Small intestine (tissue), 7 donors: ENCODE measurements around the gene GJD4. TPM values are rescaled to one million over a fixed set of nuclear protein-coding genes. Genes with fewer than 3 reads are reported as not detected.

Source experiments
- DNase-seq, 2 donors: peaks; one replicate each; pipeline versions ENCODE4 v3.0.0 to v3.0.0-alpha.2; 2013
- FAIRE-seq: peaks from 2 replicates; lab custom pipeline; 2012; peaks lifted over from hg19 to GRCh38; lab: Jason Lieb, UNC
- H3K27ac ChIP-seq, 3 donors: one replicate each; pipeline ENCODE4 v1.5.1; 2013; ENCODE audit warnings: low read length in 2 of 3, mild to moderate bottlenecking in 2 of 3, control low read depth in 1 of 3, inconsistent platforms in 1 of 3, low read depth in 1 of 3, moderate library complexity in 1 of 3
- H3K27me3 ChIP-seq, 3 donors: one replicate each; pipeline ENCODE4 v1.6.1; 2013; ENCODE audit warnings: low read length in 3 of 3, inconsistent platforms in 1 of 3; ENCODE audit not compliant: control insufficient read depth in 3 of 3, insufficient read depth in 3 of 3
- H3K36me3 ChIP-seq, 3 donors: one replicate each; pipeline ENCODE4 v1.6.1; 2013; ENCODE audit warnings: low read length in 3 of 3, inconsistent platforms in 1 of 3, low read depth in 1 of 3, mild to moderate bottlenecking in 1 of 3, moderate library complexity in 1 of 3; ENCODE audit not compliant: control insufficient read depth in 3 of 3, insufficient read depth in 2 of 3
- H3K4me1 ChIP-seq, 3 donors: one replicate each; pipeline ENCODE4 v1.6.1; 2013; ENCODE audit warnings: low read length in 2 of 3, inconsistent platforms in 1 of 3, low read depth in 1 of 3, mild to moderate bottlenecking in 1 of 3, moderate library complexity in 1 of 3; ENCODE audit not compliant: control insufficient read depth in 3 of 3, insufficient read depth in 2 of 3
- H3K4me3 ChIP-seq, 3 donors: one replicate each; pipeline ENCODE4 v1.5.1; 2013; ENCODE audit warnings: low read length in 3 of 3, control low read depth in 1 of 3, inconsistent platforms in 1 of 3, low read depth in 1 of 3, mild to moderate bottlenecking in 1 of 3, moderate library complexity in 1 of 3
- H3K9me3 ChIP-seq, 2 donors: one replicate each; pipeline ENCODE4 v1.6.1; 2013; ENCODE audit warnings: low read depth in 1 of 2, low read length in 1 of 2; ENCODE audit not compliant: control insufficient read depth in 2 of 2, insufficient read depth in 1 of 2
- WGBS, 3 donors: extraction: QIAGEN DNeasy Blood & Tissue Kit; methylation state at CpG; one replicate each; pipeline ENCODE4 v1.1.7; 2013; 5-methylcytosine and 5-hydroxymethylcytosine counted together
- polyA plus RNA-seq, 4 donors: library from polyadenylated mRNA; stranded (reverse) in 3 of 4; unstranded in 1 of 4; fragments of 200-250 nt in 3 of 4; fragments of 120-200 nt in 1 of 4; gene quantifications; one replicate each; pipeline versions ENCODE4 v1.2.1 to v1.2.3, GENCODE V29; 2013
- donor health status: healthy with polysubstance abuse.
- donor health status: control.
- donor health status: control.
- donor health status: Bipolar disorder and iron deficiency.
- donor health status: healthy.

GJD4 gene
- polyA plus RNA-seq, 4 donors, result 0.03 to 0.09 TPM; not detected in 2

DNA sequence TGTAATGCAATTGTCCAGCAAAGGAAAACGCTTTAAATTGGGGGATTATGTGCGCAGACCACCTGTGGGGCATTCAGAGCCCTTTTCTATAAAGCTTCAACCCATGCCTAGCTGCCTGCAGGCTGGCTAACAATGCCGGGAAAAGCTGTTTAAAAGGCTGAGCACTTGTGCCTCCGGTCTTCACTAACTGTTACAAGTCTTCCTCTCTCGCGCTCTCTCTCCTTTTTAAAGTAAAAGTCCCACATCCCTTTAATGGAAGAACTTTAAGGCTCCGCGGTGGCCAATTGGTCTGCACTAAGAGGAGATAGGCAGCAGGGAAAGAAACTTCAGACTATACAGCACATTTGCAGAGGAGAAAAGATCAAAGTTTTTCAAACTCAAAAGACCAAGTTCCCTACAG is 32.3 kb downstream of the GJD4 start:
- Histone ChIP-seq H3K36me3 (no peaks in the 10 kb centered on the region), H3K27me3 (peaks cover 2 to 28% (median 8%) of the 10 kb centered on the region in 3 donors), H3K4me1 (peaks cover 0 to under 1% (median 0%) of the 10 kb centered on the region in 3 donors), H3K4me3 (no peak overlapping the region), H3K9me3 (peaks cover 0 to 3% of the 10 kb centered on the region in 2 donors), H3K27ac (no peak overlapping the region)
- FAIRE-seq (no peak), DNase-seq (no peak)
- 34 to 62% (median 59%) methylated on average over 8 of the region's 8 CpGs for WGBS, 3 donors

DNA sequence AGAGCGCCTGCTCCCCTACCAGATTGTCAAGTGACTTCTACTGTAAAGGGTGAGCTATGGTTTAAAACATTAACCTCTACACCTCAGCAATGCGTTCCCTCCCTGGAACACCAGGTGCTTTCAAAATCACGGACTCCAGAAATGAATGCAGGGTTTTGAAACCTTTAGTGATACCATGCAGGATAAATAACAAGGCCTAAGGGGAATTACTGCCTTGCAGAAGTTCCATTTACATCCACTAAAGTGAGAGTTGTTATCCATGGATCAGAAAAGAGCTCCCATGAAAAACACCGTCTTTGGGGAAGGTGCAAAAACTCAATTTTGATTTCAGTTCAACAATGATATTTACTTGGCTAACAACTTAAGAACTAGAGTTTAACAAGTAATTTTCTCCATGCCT is 33.0 kb downstream of the GJD4 start:
- DNase-seq (no peak), FAIRE-seq (no peak)
- no peak overlapping the region for H3K27ac ChIP-seq
- WGBS, 3 donors, result 81 to 83% (median 82%) methylated on average over 4 of the region's 4 CpGs
- peaks cover 0 to 3% of the 10 kb centered on the region in 2 donors for H3K9me3 ChIP-seq
- no peaks in the 10 kb centered on the region for H3K36me3 ChIP-seq
- peaks cover 7 to 34% (median 11%) of the 10 kb centered on the region in 3 donors for H3K27me3 ChIP-seq
- no peak overlapping the region for H3K4me3 ChIP-seq
- peaks cover 0 to 5% (median 3%) of the 10 kb centered on the region in 3 donors for H3K4me1 ChIP-seq

GRCh38 chr10:35639021-35639727 is 34.0 kb downstream of the GJD4 start:
- peaks cover 0 to 3% of the 10 kb centered on the region in 2 donors for H3K9me3 ChIP-seq
- no peaks in the 10 kb centered on the region for H3K36me3 ChIP-seq
- DNase-seq (no peak), FAIRE-seq (no peak)
- 20 to 32% (median 29%) methylated on average over 26 to 57 of the region's 57 CpGs for WGBS, 3 donors
- peaks cover 7 to 43% (median 11%) of the 10 kb centered on the region in 3 donors for H3K27me3 ChIP-seq
- no peak overlapping the region for H3K27ac ChIP-seq
- peak overlapping the region in 2 of 3 donors; percentile 6 to 32 for H3K4me3 ChIP-seq
- peaks cover 0 to 6% (median 3%) of the 10 kb centered on the region in 3 donors for H3K4me1 ChIP-seq

GRCh38 chr10:35639728-35640401 is 34.7 kb downstream of the GJD4 start:
- WGBS, 3 donors, result 6 to 19% (median 15%) methylated on average over 38 to 83 of the region's 83 CpGs
- Histone ChIP-seq H3K27ac (no peak overlapping the region), H3K9me3 (peaks cover 0 to 3% of the 10 kb centered on the region in 2 donors), H3K4me3 (peak overlapping the region in 2 of 3 donors; percentile 38 to 59), H3K27me3 (peaks cover 7 to 46% (median 11%) of the 10 kb centered on the region in 3 donors), H3K4me1 (peaks cover 0 to 6% (median 3%) of the 10 kb centered on the region in 3 donors), H3K36me3 (no peaks in the 10 kb centered on the region)
- DNase-seq, result peak in 1 of 2 donors; percentile 39
- FAIRE-seq, result no peak

DNA sequence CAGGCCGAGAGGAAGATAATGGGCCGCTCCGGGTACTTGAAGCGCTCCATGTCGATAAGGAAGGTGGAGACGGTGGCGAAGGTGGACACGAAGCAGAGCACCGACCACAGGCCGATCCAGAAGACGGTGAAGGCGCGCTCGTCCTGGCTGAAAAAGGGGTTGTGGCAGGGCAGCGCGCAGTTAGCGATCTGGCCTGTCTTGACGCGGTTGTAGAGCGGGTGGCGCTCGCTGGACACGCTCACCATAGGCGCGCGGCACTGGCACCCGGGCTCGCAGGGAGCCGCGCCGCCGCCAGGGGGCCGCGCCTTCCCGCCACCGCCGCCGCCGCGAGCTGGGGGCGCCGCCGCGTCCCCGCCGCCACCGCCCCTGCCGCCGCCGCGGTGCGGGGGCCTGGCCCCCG is 35.3 kb downstream of the GJD4 start:
- no peaks in the 10 kb centered on the region for H3K36me3 ChIP-seq
- WGBS, 3 donors, result 0 to 5% (median 1%) methylated on average over 19 to 53 of the region's 53 CpGs
- peak overlapping the region; percentile 38 to 59 (median 49) for H3K4me3 ChIP-seq
- DNase-seq, result peak; percentile 42 to 76
- H3K4me1 ChIP-seq, result peaks cover 0 to 6% (median 3%) of the 10 kb centered on the region in 3 donors
- FAIRE-seq, result no peak
- H3K9me3 ChIP-seq, result peaks cover 0 to 3% of the 10 kb centered on the region in 2 donors
- no peak overlapping the region for H3K27ac ChIP-seq
- peaks cover 7 to 50% (median 11%) of the 10 kb centered on the region in 3 donors for H3K27me3 ChIP-seq

GRCh38 chr10:35640951-35641675 is 36.0 kb downstream of the GJD4 start:
- H3K27ac ChIP-seq, result peak overlapping the region in 1 of 3 donors; percentile 84
- H3K4me3 ChIP-seq, result peak overlapping the region; percentile 46 to 61 (median 59)
- H3K9me3 ChIP-seq, result peaks cover 0 to 3% of the 10 kb centered on the region in 2 donors
- DNase-seq, result peak; percentile 59 to 76
- 1 to 2% (median 1%) methylated on average over 48 to 72 of the region's 72 CpGs for WGBS, 3 donors
- peaks cover 7 to 54% (median 11%) of the 10 kb centered on the region in 3 donors for H3K27me3 ChIP-seq
- H3K36me3 ChIP-seq, result no peaks in the 10 kb centered on the region
- peaks cover 0 to 6% (median 3%) of the 10 kb centered on the region in 3 donors for H3K4me1 ChIP-seq
- no peak for FAIRE-seq

- peaks cover 7 to 54% (median 11%) of the 10 kb centered on the region in 3 donors for H3K27me3 ChIP-seq
Measured at GRCh38 chr10:35641676-35642034, 36.5 kb downstream of the GJD4 start.

More at GRCh38 chr10:35641676-35642034, 36.5 kb downstream of the GJD4 start:
- DNase-seq, result no peak
- peak overlapping the region in 1 of 3 donors; percentile 84 for H3K27ac ChIP-seq
- H3K4me1 ChIP-seq, result peaks cover 0 to 6% (median 3%) of the 10 kb centered on the region in 3 donors
- H3K9me3 ChIP-seq, result peaks cover 0 to 3% of the 10 kb centered on the region in 2 donors
- H3K4me3 ChIP-seq, result peak overlapping the region; percentile 51 to 61 (median 59)
- 0 to 1% (median 0%) methylated on average over 35 to 54 of the region's 54 CpGs for WGBS, 3 donors
- FAIRE-seq, result no peak
- H3K36me3 ChIP-seq, result no peaks in the 10 kb centered on the region
